Measurements from ENCODE around the gene SMKR1. TPM values are rescaled to one million over a fixed set of nuclear protein-coding genes. Genes with fewer than 3 reads are reported as not detected.
A peak's percentile ranks its signal among the peaks of the same experiment; 100 is the strongest.
"Not testable (repeated sequence)": the region's sequence is repeated elsewhere in the genome, so short reads cannot be mapped to it uniquely, and the experiment has no call there.

Gene SMKR1
- polyA plus RNA-seq, 6 donors from 2014 or later = 0.64 to 1.3 (median 1.2) TPM; not detected in 1

DNA sequence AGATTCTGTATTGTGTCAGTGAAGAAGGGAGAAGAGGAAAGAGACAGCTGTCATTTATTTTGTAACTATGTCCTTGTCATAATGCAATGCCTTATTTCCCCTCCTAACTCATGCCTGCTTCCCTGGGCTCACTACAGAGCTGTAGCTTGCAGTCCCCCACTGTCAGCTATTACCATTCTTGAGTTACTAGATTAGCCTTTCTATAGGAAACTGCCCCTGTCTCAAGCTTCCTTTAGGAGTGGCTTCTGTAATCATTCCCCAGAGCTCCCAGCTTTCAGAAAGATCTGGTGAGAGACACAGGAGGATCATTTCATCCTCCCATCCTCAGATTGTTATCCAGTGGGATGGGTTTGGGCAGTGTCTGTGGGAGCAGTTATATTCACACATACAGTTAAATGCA is 32.4 kb upstream of the SMKR1 start:
- DNase-seq (no peak), ATAC-seq (ENCODE audit: low read depth in 2 of 2) (no peak)
- no peak overlapping the region for H3K4me3 Mint-ChIP-seq
- no peaks in the 10 kb centered on the region for H3K36me3 Mint-ChIP-seq
- H3K4me1 Mint-ChIP-seq = no peaks in the 10 kb centered on the region
- peak overlapping the region in 1 of 6 donors; percentile 38 for H3K27ac Mint-ChIP-seq
- H3K9me3 Mint-ChIP-seq = no peaks in the 10 kb centered on the region
- H3K27me3 Mint-ChIP-seq = no peaks in the 10 kb centered on the region

DNA sequence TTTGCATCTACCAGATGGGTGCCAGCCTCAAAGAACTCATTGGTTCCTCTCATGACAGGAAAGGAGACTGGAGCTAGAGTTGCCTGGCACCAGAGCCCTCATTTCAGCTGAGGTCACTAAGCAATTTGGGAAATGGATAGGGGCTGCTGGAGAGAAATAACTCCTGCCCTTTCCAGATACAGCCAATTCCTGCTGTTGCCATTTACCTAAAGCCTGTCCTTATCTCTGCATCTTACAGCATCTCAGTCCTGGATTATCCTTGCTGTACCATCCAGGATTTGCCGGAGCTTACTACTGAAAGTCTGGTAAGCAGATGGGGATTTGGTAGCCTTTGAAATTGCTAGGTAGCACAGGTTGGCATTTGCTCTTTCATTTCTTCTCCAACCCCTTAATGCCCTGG is 31.9 kb upstream of the SMKR1 start:
- no peak overlapping the region for H3K4me3 Mint-ChIP-seq
- no peaks in the 10 kb centered on the region for H3K27me3 Mint-ChIP-seq
- H3K4me1 Mint-ChIP-seq = no peaks in the 10 kb centered on the region
- H3K36me3 Mint-ChIP-seq = no peaks in the 10 kb centered on the region
- ATAC-seq (ENCODE audit: low read depth in 2 of 2) (no peak), DNase-seq (no peak)
- no peak overlapping the region for H3K27ac Mint-ChIP-seq
- no peaks in the 10 kb centered on the region for H3K9me3 Mint-ChIP-seq

DNA sequence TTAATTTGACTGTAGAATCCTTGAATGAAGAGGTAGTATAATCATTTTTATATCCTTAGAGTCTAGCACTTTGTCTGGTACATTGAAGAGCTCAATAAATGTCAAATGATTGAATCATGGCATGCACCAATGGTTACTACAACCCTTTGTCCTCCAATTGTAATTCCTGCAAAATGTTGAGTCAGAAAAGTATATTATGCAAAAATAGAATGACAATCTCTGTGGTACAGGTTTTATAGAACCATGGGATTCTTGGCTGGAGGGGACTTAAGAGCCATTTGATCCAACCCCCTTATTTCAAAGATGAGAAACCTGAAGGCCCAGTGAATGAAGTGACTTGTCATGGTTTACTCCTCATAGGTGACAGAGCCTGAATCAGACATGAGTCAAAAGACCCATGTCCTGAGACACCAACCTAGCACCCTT is 30.9 kb upstream of the SMKR1 start:
- no peaks in the 10 kb centered on the region for H3K4me1 Mint-ChIP-seq
- H3K27me3 Mint-ChIP-seq = no peaks in the 10 kb centered on the region
- H3K9me3 Mint-ChIP-seq = peaks cover 0 to 2% (median 0%) of the 10 kb centered on the region in 7 donors
- no peak overlapping the region for H3K27ac Mint-ChIP-seq
- no peaks in the 10 kb centered on the region for H3K36me3 Mint-ChIP-seq
- no peak overlapping the region for H3K4me3 Mint-ChIP-seq
- DNase-seq (no peak), ATAC-seq (ENCODE audit: low read depth in 2 of 2) (no peak)

DNA sequence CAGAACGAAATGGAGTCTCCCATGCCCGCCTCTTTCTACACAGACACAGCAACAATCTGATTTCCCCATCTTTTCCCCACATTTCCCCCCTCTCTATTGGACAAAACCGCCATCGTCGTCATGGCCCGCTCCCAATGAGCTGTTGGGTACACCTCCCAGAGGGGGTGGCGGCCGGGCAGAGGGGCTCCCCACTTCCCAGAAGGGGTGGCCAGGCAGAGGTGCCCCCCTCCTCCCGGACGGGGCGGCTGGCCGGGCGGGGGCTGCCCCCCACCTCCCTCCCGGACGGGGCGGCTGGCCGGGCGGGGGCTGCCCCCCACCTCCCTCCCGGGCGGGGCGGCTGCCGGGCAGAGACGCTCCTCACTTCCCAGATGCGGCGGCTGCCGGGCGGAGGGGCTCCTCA is 26.4 kb upstream of the SMKR1 start:
- not testable (repeated sequence) for H3K4me3 Mint-ChIP-seq; H3K27me3 Mint-ChIP-seq; H3K27ac Mint-ChIP-seq; DNase-seq; ATAC-seq (ENCODE audit: low read depth in 2 of 2); H3K36me3 Mint-ChIP-seq; H3K9me3 Mint-ChIP-seq; H3K4me1 Mint-ChIP-seq

DNA sequence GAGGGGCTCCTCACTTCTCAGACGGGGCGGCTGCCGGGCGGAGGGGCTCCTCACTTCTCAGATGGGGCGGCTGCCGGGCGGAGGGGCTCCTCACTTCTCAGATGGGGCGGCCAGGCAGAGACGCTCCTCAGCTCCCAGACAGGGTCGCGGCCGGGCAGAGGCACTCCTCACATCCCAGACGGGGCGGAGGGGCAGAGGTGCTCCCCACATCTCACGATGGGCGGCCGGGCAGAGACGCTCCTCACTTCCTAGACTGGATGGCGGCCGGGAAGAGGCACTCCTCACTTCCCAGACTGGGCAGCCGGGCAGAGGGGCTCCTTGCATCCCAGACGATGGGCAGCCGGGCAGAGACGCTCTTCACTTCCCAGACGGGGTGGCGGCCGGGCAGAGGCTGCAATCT is 25.9 kb upstream of the SMKR1 start:
- not testable (repeated sequence) for H3K4me3 Mint-ChIP-seq; DNase-seq; H3K36me3 Mint-ChIP-seq; H3K4me1 Mint-ChIP-seq; ATAC-seq (ENCODE audit: low read depth in 2 of 2); H3K27ac Mint-ChIP-seq; H3K27me3 Mint-ChIP-seq; H3K9me3 Mint-ChIP-seq

DNA sequence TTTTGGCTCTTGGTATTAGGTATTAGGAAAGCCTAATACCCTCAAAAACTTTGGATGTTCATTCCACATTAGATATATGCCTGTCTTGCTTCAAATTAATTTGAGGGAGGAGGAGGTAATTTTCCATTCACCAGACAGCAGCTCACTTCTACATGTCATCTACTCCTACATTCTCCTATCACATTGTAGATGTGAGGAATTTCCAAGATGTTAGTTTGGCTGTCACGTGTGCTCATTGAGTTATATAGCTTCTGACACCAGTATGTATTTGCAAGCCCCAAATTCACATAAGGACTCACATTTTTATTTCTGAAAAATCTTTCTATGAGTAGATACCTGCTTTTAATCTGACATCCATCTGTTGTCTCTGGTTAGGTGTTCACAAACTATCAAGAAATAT is 22.5 kb upstream of the SMKR1 start:
- Mint-ChIP-seq H3K36me3 (no peaks in the 10 kb centered on the region), H3K27ac (no peak overlapping the region), H3K4me1 (no peaks in the 10 kb centered on the region), H3K9me3 (peaks cover 0 to 5% (median 0%) of the 10 kb centered on the region in 7 donors), H3K4me3 (no peak overlapping the region), H3K27me3 (no peaks in the 10 kb centered on the region)
- DNase-seq = no peak
- ATAC-seq (ENCODE audit: low read depth in 2 of 2) = no peak

DNA sequence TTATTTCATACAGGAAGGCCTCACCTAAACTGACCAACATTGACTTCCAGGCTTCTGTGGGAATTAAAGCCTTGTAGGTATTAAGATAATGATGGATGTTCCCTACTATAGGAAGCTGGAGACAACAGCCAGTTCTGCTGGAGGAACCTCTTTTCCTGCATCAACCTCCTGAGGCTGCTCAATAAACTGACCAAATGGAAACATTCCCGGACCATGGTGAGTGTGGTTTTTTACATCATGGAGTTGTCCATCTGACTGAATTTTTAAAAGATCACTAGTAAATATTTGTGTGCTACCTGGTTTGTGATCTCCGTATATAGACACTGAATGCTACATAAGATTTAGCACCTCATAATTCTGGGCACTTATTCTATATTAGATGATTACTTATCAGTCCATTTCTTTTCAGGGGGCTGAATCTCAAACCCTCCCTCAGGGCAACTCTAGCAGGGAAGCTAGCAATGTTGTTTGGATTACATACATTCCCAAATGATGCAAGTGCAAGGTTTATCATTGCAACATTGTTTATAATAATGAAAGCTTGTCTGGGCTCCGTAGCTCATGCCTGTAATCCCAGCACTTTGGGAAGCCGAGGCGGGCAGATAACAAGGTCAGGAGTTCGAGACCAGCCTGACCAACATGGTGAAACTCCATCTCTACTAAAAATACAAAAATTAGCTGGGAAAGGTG is 21.5 kb upstream of the SMKR1 start:
- Mint-ChIP-seq H3K4me3 (no peak overlapping the region), H3K4me1 (no peaks in the 10 kb centered on the region), H3K27ac (no peak overlapping the region), H3K9me3 (peaks cover 0 to 3% (median 0%) of the 10 kb centered on the region in 7 donors), H3K27me3 (no peaks in the 10 kb centered on the region), H3K36me3 (no peaks in the 10 kb centered on the region)
- ATAC-seq (ENCODE audit: low read depth in 2 of 2) (no peak), DNase-seq (no peak)

DNA sequence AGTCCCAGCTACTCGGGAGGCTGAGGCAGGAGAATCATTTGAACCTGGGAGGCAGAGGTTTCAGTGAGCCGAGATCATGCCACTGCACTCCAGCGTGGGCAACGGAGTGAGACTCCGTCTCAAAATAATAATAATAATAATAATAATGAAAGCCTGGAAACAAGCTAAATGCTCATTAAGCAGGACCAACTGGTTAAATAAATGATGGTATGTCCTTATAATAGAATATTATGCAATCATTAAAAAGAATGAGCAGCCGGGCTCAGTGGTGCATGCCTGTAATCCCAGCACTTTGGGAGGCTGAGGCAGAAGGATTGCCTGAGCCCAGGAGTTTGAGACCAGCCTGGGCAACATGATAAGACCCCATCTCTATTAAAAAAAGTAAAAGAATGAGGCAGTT is 21.0 kb upstream of the SMKR1 start:
- H3K36me3 Mint-ChIP-seq; H3K9me3 Mint-ChIP-seq; H3K27me3 Mint-ChIP-seq; H3K27ac Mint-ChIP-seq; ATAC-seq (ENCODE audit: low read depth in 2 of 2); H3K4me1 Mint-ChIP-seq; H3K4me3 Mint-ChIP-seq; DNase-seq: not testable (repeated sequence)

DNA sequence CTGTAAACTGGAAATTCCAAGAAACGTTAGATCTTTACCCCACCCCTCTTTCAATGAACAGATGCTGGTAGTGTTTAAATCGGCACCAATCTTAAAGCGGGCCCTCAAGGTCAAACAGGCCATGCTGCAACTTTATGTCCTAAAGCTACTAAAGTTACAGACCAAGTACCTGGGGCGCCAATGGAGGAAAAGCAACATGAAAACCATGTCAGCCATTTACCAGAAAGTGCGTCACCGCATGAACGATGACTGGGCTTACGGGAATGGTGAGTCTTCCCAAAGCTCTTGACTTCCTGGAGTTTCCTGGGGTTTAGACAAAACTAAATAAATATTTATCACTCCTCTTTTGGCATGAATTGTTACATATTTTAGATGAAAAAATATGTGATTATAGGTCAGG is 19.6 kb upstream of the SMKR1 start:
- no peaks in the 10 kb centered on the region for H3K27me3 Mint-ChIP-seq
- no peaks in the 10 kb centered on the region for H3K36me3 Mint-ChIP-seq
- no peak overlapping the region for H3K27ac Mint-ChIP-seq
- no peak for DNase-seq
- no peak overlapping the region for H3K4me3 Mint-ChIP-seq
- no peaks in the 10 kb centered on the region for H3K4me1 Mint-ChIP-seq
- H3K9me3 Mint-ChIP-seq = peaks cover 0 to 2% (median 0%) of the 10 kb centered on the region in 7 donors
- no peak for ATAC-seq (ENCODE audit: low read depth in 2 of 2)

DNA sequence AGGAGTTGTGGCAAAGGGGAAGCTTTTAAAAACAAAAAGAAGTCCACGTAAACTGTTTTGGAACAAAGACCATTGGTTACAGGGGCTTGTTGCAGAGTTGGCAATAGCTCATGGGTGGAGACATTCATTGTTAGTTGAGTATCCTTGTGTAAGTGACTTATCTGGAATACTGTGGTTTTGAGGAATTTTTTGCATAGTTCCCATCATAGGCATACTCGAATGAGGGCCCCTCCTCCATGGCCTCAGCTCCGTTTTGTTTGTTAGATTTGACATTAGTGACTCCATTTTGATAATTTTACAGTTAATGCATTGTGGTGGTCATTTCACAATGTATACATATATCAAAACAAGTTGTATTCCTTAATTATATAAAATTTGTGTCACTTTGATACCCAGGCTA is 12.8 kb upstream of the SMKR1 start:
- Mint-ChIP-seq H3K4me3 (no peak overlapping the region), H3K27ac (no peak overlapping the region), H3K36me3 (no peaks in the 10 kb centered on the region), H3K9me3 (no peaks in the 10 kb centered on the region), H3K4me1 (no peaks in the 10 kb centered on the region), H3K27me3 (peaks cover 0 to 4% (median 0%) of the 10 kb centered on the region in 3 donors)
- no peak for ATAC-seq (ENCODE audit: low read depth in 2 of 2)
- no peak for DNase-seq

DNA sequence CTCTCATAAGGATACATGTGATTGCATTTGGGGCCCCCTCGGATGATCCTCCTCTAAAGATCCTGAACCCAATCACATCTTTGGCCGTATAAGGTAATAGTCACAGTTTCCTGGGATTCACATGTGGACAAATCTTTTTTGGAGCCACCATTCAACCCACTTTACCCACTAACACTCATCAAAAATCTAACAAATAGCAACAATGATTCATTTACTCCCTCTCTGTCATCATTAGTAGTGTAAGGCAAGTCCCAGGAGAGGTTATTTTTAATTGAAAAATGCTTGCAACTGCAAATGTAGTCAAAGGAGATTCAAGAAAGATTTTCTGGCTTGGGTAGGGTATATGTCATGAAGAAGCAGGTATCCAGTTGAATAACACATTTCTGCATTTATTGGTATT is 9.9 kb upstream of the SMKR1 start:
- ATAC-seq (ENCODE audit: low read depth in 2 of 2) (no peak), DNase-seq (no peak)
- peaks cover 0 to 7% (median 4%) of the 10 kb centered on the region in 3 donors for H3K27me3 Mint-ChIP-seq
- H3K36me3 Mint-ChIP-seq = no peaks in the 10 kb centered on the region
- H3K4me3 Mint-ChIP-seq = no peak overlapping the region
- peaks cover 0 to 2% (median 0%) of the 10 kb centered on the region in 3 donors for H3K4me1 Mint-ChIP-seq
- peak overlapping the region in 2 of 6 donors; percentile 51 to 84 for H3K27ac Mint-ChIP-seq
- no peaks in the 10 kb centered on the region for H3K9me3 Mint-ChIP-seq

DNA sequence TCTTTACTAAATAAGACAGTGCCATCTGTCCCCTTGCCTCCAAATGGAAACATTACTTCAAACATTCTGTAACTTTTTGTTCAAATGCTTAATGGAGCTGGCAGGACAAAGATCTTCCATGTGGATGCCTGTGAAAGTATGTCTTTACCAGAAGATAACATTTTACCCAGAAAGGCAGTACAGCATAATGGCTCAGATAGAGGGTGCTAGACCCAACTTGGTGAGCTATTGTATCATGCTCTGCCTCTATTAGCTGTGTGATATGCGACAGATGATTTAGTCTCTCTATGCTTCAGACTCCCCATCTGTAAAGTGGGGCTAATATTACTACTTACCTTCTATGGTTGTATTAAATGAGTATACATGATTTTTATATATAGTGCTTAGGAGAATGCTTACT is 8.8 kb upstream of the SMKR1 start:
- no peaks in the 10 kb centered on the region for H3K9me3 Mint-ChIP-seq
- peak overlapping the region in 3 of 6 donors; percentile 74 to 84 (median 83) for H3K27ac Mint-ChIP-seq
- H3K4me3 Mint-ChIP-seq = no peak overlapping the region
- no peaks in the 10 kb centered on the region for H3K36me3 Mint-ChIP-seq
- H3K4me1 Mint-ChIP-seq = peaks cover 0 to 2% (median 0%) of the 10 kb centered on the region in 3 donors
- H3K27me3 Mint-ChIP-seq = peaks cover 0 to 7% (median 4%) of the 10 kb centered on the region in 3 donors
- ATAC-seq (ENCODE audit: low read depth in 2 of 2) (peak; percentile 56 to 57), DNase-seq (no peak)

DNA sequence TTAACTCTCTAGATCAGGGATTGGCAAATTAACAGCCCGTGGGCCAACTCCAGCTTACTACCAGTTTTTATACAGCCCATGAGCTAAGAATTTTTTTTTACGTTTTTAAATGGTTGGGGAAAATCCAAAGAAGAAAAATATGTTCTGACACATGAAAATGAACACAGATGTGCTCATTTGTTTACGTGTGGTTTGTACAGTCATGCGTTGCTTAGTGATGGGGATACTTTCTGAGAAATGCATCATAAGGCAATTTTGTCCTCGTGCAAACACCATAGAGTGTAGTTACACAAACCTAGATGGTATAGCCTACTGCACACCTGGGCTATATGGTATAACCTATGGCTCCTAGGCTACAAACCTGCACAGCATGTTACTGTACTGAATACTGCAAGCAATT is 8.3 kb upstream of the SMKR1 start:
- DNase-seq = no peak
- no peaks in the 10 kb centered on the region for H3K36me3 Mint-ChIP-seq
- peak overlapping the region in 3 of 6 donors; percentile 74 to 84 (median 83) for H3K27ac Mint-ChIP-seq

DNA sequence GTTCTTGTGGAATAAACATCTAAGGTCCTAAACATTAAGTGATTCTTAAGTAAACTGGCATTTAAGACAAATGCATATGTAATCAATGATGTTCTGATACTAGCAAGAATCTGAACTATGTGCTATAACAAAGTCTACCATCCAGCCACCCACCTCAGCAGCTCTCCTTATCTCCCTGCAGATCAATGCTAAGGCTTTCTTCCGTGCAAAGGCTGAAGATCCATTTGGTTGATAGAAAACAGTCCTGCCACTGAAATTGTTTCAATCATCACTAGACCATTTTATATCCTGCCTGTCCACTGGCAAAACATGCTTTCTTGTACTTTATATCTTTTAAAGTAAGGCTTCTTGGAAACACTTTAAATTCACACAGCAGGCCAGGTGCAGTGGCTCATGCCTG is 6.3 kb upstream of the SMKR1 start:
- Mint-ChIP-seq H3K4me1 (peaks cover 0 to 6% (median 4%) of the 10 kb centered on the region in 3 donors), H3K9me3 (no peaks in the 10 kb centered on the region), H3K4me3 (no peak overlapping the region), H3K27me3 (peaks cover 0 to 7% (median 0%) of the 10 kb centered on the region in 3 donors), H3K36me3 (no peaks in the 10 kb centered on the region), H3K27ac (peak overlapping the region in 2 of 6 donors; percentile 33)
- no peak for ATAC-seq (ENCODE audit: low read depth in 2 of 2)
- no peak for DNase-seq

More for the DNA sequence above, 8.3 kb upstream of the SMKR1 start:
- Mint-ChIP-seq H3K4me1 (peaks cover 0 to 2% (median 0%) of the 10 kb centered on the region in 3 donors), H3K4me3 (no peak overlapping the region), H3K27me3 (peaks cover 0 to 7% (median 1%) of the 10 kb centered on the region in 3 donors), H3K9me3 (no peaks in the 10 kb centered on the region)
- ATAC-seq (ENCODE audit: low read depth in 2 of 2) = peak; percentile 60 to 83

Measured in naive B cell (primary cell).